Peyer's patch (tissue), 4 donors: ENCODE results near the gene WSB1.

Experiments
- CTCF ChIP-seq, 6 experiments: fragments of 450-650 bp in 4 of 6; fragments of 200-600 bp in 2 of 6; sonication (generic) in 1 of 6; IDR thresholded peaks; one replicate each; pipeline ENCODE4 v1.5.1; 2017 to 2019; ENCODE audit warnings: antibody characterized with exemption in 6 of 6, mild to moderate bottlenecking in 3 of 6, moderate library complexity in 1 of 6
- POLR2A ChIP-seq, 2 donors: fragments of 450-650 bp; IDR thresholded peaks; one replicate each; pipeline ENCODE4 v1.5.1; 2017; ENCODE audit warnings: antibody characterized with exemption in 2 of 2, mild to moderate bottlenecking in 2 of 2, moderate library complexity in 2 of 2

- TF ChIP-seq CTCF (IDR thresholded peaks at IDR 0.05): no peak
- no peak for TF ChIP-seq POLR2A (IDR thresholded peaks at IDR 0.05)
These were observed 44.6 kb downstream of the WSB1 start for GRCh38 chr17:27338536-27338985.
